WTC11 (cell line): Measurements from ENCODE around the gene PITPNM1.

Experiments
- CTCF ChIP-seq: fragments of 200-600 bp; IDR thresholded peaks from 2 replicates; pipeline ENCODE4 v1.8.0; 2022; ENCODE audit warnings: antibody characterized with exemption
- ELF4 ChIP-seq: sonication (generic); formaldehyde crosslinking; IDR thresholded peaks from 2 replicates; pipeline ENCODE4 v1.8.1; 2022; ENCODE audit warnings: low read depth, mild to moderate bottlenecking, moderate library complexity, missing genetic modification reagents
- ESRRA ChIP-seq: sonication (generic); formaldehyde crosslinking; IDR thresholded peaks from 2 replicates; pipeline ENCODE4 v1.8.1; 2022; ENCODE audit warnings: mild to moderate bottlenecking, missing genetic modification reagents, borderline replicate concordance
- HMGA2 ChIP-seq: fragments of 250-450 bp; sonication (Bioruptor Pico); IDR thresholded peaks from 2 replicates; pipeline ENCODE4 v1.4.0; 2021; ENCODE audit warnings: mild to moderate bottlenecking, moderate library complexity
- IRF2 ChIP-seq: sonication (generic); formaldehyde crosslinking; IDR thresholded peaks from 2 replicates; pipeline ENCODE4 v1.8.0; 2022; ENCODE audit warnings: low read depth, missing genetic modification reagents, borderline replicate concordance
- MAX ChIP-seq: sonication (generic); formaldehyde crosslinking; IDR thresholded peaks from 2 replicates; pipeline ENCODE4 v1.8.0; 2022; ENCODE audit warnings: mild to moderate bottlenecking, missing genetic modification reagents
- PRDM15 ChIP-seq: sonication (generic); formaldehyde crosslinking; IDR thresholded peaks from 2 replicates; pipeline ENCODE4 v1.8.0; 2022; ENCODE audit warnings: missing genetic modification reagents
- SMAD4 ChIP-seq: sonication (generic); formaldehyde crosslinking; IDR thresholded peaks from 2 replicates; pipeline ENCODE4 v1.8.0; 2022; ENCODE audit warnings: mild to moderate bottlenecking, missing genetic modification reagents
- ZSCAN18 ChIP-seq: fragments of 250-450 bp; sonication (Bioruptor Pico); IDR thresholded peaks from 2 replicates; pipeline ENCODE4 v2.1.2; 2022; ENCODE audit warnings: mild to moderate bottlenecking, moderate library complexity

- no peak for TF ChIP-seq ELF4 (CRISPR knock-in tag)
- no peak for TF ChIP-seq CTCF
- no peak for TF ChIP-seq ESRRA (CRISPR knock-in tag)
- TF ChIP-seq MAX (CRISPR knock-in tag) = no peak
- TF ChIP-seq PRDM15 (CRISPR knock-in tag) = no peak
- no peak for TF ChIP-seq HMGA2 (CRISPR knock-in tag)
- no peak for TF ChIP-seq ZSCAN18 (CRISPR knock-in tag)
- TF ChIP-seq IRF2 (CRISPR knock-in tag) = no peak
- TF ChIP-seq SMAD4 (CRISPR knock-in tag) = no peak
Measured at GRCh38 chr11:67514116-67514515, 9.0 kb upstream of the PITPNM1 start.
